Stimulated activated CD4-positive, alpha-beta T cell treated with anti-CD3 and anti-CD28 coated beads, Interleukin-4, amount 100 ng/mL, for 4 hours (primary cell): ENCODE results near the gene GMDS.

ENCODE experiments used
- DNase-seq, 2 experiments: peaks; one replicate each; pipeline ENCODE4 v3.0.0-alpha.2; 2020

GMDS gene

DNA sequence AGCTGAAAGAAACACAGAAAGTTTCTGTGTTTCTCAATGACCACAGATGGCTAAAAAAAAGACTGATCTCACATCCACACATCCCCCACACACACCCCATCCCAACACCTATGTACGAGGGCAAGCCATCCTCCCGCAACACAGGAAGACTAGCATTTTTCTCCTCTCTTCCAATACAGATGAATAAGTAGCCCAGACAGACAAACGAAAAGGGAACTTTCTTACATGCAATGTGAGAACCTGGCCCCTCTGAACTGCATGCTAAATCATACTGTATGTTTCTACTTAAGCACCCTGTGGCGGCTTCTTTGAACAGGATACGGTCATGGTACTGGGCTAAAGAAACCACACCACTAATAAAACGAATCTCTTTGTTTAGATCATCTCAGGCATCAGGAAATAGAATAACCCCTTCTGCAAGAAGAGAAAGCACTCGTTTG lies 116.2 kb downstream of the GMDS start:
- DNase-seq: no peak

DNA sequence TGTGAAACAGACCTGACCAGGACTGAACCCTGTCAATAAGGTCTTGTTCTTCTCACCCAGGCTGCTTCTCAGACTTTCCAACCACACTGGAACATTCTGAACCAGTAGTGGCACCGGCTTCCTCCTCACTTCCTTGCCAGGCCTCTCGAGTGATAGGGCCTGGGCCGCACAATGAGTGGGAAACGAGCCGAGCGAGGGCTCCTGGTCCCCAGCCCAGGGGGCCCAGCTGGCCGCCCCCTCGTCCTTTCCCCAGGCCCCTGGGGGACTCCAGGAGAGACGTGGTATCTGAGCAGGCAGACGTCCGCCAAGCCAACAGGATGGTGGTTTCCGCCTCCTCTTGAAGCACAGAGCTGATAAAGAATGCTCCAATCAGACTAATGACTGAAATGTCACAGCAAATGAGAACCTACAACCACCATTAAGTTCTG lies 117.9 kb downstream of the GMDS start:
- peak; percentile 22 to 53 for DNase-seq

DNA sequence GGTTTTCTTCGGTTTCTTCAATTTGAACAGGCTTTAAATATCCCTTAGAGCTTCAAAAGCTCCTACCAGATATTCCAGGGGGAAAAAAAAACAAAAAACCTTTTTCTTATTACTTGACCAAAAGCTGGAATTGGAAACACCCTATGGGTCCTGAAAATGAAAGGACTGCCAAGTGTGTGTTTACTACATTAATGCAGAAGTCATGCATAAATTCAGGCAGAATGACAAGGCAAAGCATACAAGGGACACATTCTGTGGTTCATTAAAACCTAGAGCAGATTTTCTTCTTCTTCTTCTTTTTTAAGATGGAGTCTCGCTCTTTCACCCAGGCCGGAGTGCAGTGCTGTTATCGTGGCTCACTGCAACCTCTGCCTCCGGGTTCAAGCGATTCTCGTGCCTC lies 119.1 kb downstream of the GMDS start:
- no peak for DNase-seq

DNA sequence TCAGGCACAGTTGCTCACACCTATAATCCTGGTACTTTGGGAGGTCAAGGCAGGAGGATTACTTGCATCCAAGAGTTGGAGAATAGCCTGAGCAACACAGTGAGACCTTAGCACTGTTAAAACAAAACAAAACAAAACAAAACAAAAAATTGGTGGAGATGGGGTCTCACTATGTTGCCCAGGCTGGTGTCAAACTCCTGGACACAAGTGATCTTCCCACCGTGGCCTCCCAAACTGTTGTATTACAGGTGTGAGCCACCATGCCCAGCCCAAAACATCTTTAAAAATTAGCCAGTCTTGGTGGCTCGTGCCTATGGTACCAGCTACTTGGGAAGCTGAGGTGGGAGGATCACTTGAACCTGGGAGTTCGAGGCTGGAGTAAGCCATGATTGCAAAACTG lies 120.2 kb downstream of the GMDS start:
- no peak for DNase-seq

DNA sequence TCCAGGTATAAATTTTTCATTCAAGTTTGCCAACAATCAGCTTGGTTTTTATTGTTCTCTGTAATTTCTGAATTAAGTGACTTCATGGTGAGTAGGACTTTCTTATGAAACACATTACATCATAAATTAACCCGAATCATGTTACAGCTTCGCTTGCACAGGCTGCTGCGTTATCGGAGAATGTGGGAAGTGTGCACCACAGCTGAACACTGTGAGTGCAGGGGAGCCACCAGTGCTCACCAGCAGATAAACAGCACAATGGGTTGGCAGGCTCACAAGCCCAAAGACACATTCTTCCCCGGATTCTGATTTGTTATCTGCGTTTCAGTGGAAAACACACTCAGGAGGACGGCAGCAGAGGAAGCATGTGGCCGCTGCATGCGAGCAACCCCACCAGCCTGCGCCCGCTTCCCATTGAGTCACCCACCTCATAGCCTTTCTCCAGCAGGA lies 121.1 kb downstream of the GMDS start:
- no peak for DNase-seq

DNA sequence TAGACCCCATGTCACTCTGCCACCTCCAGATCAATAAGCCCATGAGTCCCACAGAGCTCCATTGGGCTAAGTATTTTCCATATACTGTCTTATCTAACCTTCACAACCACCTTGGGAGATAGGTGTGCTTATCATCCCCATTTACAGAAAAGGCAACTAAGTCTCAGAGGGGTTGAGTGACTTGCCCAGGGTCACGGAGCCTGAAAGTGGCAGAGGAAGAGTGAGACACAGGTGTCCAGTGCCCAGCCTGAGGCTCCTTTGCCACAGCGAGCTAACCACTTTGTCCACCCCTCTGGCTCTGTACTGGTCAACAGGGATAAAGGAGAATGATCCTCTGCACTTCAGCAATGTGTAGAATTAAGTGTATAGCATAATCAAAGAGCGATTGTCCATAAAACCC lies 124.5 kb downstream of the GMDS start:
- no peak for DNase-seq

DNA sequence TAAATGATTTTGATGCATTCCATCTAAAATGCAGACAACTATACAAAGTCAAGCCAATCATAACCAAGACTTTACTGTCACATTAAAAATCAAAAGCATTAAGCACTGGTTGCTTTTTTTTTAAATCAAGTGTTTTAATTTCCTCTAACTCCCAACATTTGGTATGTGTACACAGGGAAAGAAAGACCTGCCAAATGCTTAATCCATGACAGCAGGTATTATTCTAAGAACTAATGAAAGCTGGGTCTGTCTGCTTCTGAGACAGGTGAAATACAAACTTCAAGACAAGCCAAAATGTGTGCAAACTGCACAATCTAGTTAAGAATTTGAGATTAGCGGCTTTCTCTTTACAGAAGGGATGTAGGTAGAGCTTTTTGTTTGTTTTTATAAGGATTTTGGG lies 126.1 kb downstream of the GMDS start:
- no peak for DNase-seq

DNA sequence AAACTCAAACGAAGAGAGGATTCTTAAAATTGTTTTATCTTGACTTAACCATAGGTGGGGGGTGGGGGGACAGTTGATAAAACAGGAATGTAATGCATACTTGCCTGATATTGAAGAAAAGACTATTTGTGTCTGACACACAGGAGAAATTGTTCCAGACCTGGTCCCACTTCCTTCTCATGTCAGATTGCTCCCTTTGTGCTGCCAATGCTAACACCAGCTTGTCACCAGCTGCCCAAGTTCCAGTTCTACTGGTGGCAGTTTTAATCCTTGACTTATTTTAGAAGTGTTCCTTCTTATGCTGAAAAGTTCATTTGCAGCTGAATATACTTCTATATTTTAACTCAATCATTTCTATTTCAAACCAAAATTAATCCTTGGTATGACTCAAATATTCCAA lies 127.3 kb downstream of the GMDS start:
- DNase-seq: no peak

DNA sequence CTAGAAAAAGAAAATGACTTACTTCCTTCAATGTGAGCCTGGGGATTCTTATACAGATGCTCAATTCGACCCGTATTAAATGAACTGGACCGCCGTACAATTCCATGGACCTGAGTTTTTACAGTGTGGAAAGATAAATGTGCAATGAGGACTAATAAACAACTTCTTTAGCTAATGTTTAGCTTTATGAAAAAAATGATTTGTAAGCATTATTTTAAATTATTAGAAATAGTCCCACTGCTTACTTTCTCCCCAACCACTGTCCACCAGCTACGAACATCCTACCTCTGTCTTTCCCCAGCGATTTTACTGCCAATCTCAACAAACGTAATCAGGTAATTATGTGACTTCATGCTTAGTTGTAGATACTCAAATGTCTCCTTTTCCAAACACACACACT lies 128.0 kb downstream of the GMDS start:
- no peak for DNase-seq

DNA sequence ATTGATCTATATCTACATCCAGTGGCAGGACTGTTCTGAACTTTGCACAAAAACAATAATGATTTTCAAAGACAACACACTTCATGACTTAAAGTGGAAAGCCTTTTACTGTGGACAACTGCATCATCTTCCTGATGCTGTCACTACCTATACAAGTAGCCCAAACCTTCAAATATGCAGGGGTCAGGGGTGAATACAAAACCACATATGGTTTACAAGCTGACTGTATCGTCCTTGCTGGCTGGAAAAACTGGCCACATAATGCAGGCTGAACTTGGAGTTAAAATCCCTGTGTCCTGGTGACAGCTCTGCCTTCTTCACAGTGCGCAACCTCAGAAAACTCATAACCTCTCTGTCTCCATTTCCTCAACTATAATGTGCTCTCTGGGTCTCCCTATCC lies 128.9 kb downstream of the GMDS start:
- DNase-seq: no peak

DNA sequence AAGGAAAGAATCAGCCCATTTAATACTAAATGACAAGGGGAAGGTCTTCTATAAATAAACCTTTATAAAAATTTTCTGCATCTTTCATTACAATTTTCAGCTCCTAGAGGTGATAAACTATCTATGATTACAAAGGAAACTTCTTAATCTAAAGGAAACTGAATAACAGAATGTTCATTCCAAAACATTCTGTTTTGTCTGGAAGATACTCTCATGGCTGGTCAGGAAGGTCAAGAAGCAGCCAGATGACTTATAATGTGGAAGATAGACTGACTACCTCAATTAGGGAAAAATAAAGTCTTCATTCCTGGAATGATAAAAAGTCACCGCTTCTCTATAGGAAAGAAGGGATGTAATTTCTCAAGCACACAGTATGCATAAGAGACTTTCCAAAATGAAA lies 131.3 kb downstream of the GMDS start:
- no peak for DNase-seq

DNA sequence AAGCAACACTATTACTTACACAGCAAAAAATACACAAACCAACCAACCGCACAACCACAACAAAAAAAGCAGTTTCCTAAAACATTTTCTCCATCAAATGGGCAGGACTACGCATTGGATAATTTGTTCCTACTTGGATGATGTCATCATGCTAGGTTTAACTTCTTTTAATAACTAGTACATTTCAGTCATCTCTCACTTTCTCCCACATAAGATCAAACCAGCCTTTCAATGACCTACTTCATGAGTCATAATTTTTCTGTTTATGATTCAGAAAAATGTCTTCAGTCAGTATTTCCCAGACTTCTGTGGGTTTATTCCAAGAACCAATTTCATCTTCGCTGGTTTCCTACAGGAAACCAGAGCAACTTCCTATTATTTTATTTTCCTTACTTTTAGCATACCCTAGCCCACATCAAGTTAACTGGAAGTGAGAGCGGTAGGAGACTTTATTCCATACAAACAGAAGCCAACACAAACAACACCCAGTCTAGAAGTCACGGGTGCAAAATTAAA lies 134.2 kb downstream of the GMDS start:
- DNase-seq: no peak

DNA sequence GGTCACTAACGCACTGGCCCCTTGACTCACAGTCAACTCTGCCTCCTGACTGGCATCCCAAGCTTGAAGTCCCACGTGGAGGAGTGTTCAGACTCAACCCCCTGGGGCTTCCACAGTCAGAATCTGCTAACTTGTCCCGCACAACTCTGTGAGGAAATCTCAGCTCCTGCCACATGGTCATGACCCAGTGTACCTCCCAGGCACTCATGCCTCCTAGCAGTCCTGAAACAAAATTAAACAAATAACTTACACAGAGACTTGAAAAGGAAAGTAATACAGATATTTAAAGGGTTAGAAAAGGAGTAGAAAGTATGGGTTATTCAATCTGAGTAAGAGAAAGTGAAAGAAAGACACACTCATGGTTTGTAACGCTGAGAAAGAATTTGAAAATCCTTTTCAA lies 134.9 kb downstream of the GMDS start:
- DNase-seq: peak in 1 of 2 experiments; percentile 8

DNA sequence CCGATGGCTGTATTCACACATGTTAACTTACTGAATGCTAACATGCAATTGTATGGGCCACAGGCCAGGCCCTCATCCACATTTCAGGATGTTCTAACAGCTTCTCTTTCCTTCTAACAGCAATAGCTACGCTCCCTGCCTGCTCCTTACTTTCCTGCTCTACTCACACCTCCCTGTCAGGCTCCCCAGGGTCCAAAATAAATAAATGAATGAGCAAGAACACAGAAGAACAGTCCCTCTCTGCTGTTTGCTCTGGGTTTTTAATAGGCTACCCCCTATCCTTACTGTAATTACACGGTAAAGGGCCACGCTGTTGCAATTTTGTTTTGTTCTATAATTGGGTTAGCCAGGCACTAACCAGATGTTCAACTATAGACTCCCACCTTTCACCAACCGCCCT lies 135.6 kb downstream of the GMDS start:
- no peak for DNase-seq

DNA sequence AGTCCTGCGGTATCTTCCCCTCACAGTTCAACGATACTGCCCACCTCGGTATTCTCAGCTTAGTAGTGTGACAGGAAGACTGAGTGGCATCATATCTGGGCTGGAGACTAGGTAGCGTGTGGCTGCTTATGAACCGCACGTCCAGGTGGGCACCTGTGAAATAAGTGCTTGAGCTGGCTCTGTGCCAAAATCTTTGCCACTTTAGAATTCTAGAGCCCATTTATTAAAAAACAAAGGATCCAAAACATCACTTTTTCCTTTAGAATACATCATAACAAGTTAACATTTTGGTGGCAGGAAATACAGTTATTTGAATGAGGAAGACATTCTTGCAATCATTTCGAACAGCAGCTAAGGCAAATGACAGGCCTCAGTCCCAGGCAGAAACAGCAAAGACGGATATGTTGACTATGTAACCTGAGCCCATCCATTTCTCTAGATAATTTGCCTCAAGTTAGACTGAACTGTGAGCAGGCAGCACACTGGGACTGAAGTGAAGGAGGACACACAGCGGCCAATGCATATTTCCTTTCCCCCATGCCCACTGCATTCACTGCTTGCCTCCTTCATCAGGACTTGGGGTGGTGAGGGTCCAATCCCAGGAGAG lies 136.6 kb downstream of the GMDS start:
- no peak for DNase-seq

DNA sequence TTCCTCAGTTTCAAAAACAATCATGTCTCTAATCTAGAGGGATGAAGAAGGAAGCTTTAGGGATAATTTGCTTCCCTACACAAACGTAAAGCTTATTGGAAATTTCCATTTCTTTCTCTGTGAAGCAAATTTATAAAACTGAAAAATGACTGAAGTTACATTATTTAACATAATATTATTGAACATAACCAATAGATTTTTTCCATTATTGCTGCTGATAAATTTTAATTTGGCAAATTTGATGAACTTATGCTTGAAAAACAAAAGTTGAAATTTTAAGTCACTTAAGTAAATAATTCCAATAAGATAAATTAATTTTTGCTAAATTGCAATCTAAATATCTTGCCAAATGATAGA lies 140.9 kb downstream of the GMDS start:
- no peak for DNase-seq

DNA sequence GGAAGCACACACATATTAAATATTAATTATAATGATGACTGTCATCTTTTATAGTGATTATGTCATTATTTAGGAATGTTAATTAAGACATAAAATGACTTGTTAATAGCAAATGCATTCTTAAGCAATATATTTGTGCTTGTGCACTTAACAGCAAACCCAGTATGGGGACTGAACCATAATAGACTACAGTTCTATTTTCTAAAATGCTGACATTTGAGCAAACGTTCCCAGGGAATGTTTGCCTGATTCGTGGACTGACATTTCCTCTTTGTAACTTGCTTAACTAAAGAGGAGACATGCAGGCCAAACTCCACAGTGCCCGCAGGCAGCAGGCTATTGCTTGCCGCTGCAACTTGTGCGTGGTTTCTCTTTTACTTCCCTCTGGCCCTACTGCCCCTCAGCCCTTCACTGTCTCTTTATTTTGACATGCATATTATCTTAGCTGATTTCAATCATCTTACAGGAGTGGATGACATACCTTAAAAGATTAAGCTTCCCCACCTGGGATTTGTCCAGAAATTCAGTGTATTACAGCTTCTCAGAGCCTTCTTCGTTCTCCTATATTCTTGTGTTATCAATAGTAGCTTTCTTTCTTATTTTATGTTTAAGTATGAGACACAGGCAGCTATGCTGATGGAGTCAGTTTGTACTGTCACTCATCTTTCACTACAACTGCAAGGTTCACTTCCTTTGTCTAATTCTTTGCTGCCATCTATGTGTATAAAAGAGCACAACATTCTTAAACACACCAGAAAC lies 141.5 kb downstream of the GMDS start:
- no peak for DNase-seq

DNA sequence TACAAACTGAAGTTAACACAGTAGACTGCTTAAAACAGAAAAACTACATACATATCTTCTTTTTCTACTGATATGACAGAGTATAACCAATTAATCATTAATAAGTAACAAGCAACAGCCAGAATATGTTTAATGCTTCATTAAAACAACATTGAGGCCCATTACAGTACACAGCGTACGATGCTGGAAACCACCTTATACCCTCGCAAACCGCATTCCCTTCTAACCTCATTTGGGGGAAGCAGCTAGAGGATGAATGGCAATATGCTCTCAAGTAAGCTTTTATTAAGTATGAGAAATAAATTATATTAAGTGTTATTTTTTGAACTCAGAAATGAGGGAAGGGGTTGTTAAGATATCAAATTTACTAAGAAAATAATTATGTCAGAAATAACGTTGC lies 142.4 kb downstream of the GMDS start:
- no peak for DNase-seq

DNA sequence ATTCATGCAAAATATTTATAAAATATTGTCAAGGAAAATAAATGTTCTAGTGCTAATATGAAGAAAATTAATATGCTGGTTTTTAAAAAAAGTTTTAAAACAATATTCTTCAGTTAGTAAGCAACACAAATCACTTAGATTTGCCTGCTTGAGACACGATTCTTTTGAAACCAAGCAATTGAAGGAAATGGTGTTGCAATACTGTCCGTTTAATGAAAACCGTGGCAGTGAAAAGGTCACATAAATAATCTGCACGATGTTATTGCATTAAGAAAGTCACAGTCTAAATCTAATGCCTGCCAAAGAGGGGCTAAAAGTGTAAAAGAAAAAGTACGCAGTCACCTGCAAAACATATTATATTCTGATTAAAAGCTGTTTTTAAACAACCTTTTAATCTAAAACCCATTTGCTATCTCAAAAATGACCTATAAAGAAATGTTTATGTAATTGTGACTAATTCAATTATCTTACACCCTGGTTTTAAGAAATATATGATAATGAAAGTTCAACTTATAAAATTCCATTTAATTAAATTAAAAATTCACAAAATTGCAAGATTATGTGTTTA lies 143.0 kb downstream of the GMDS start:
- DNase-seq: no peak

DNA sequence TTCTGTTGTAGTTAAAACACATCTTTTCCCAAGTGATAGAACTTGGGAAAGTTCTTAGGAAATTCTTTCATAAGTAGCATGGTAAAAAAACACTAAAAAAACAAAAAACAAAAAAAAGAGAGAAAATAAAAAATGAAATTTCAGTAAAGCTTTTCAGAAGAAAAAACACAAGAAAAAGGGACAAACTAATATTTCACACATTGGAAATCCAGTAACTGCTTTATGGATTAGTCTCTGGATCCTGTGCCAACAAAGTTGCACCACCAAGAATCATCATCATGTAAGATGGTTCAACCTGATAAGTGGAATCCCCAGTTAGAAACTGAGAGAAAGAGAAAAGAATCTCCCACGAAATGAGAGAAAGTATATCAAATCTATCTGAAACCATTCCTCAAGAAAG lies 144.2 kb downstream of the GMDS start:
- no peak for DNase-seq

DNA sequence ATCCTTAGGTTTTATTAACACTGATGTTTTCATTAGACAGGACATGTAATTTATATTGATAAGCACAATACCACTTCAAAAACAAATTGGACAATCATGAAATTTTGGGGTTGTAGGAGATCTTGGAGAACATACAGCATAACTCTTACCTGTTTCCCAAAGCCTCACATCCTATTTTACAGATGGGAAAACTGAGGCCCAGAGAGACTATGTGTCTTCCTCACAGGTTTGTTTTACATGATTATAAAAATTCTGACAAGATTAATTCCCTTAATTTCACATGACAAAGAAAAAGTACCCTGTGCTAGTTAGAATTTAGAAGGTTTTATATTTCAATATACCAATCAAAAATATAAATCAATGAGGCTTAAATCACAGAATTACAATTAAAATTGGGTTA lies 145.5 kb downstream of the GMDS start:
- DNase-seq: no peak

DNA sequence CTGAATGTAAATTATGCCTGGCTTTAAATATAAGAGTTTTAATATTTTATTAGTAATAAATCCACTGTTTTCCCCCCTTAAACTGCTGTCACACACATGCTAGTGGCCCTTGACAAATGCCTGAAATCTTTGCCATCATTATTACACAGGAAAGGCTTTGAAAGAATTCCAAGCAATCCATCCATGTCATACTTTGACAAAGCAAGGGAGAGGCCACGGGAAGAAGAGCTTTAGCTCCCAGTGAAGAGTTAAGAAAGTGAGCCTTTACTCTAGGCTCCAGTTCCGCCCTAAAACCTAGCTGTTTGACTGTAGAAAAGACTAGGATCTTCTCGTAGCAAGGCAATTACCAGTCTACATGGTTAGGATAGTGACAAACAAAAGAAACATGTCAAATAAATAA lies 147.9 kb downstream of the GMDS start:
- no peak for DNase-seq

DNA sequence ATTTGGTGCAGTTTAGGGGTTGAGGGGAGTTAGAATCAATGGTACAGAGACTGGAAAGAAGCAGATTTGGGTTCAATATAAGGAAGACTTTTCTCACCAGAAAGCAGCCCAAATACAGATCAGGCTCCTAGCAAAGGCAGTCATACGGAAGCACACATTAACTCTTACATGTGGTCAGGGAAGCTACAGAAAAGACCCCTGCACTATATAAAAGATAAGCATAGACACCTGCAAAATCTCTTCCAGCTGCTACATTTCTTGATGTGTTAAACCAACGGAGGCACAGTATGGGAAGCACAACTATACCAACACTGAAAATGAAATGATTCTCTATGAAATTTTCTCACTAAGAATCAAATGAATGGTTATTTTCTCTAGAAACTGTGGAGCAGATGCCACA lies 150.8 kb downstream of the GMDS start:
- no peak for DNase-seq

DNA sequence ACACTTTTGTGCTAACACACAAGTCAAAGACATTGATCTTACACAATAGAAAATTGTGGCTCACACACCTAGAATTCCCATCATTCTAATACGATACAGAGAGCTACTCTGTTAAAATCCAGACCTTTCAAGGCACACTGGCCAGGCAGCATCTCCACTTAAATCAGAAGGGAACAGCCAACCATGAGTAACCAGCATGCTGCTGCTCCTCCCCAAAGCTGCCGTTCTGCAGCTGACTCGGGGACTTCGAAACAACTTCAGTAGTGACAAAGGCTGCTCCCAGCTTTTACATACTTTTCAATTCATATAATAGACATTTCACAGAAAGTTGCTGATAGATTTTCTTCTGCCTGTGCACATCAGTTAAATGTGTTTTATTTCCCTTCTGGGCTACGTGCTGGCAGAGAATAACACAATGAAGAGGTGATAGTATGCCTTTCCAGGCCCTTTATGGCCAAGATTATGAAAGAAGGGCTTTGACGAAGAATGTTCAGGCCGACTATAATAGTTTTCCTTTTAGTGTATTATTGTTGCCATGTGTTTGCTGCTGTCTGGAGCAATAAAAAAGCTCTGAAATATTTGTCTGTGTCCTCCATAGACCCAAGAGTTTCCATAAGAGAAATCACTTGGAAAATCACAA lies 159.0 kb downstream of the GMDS start:
- no peak for DNase-seq
